HG03442 (cell line): ENCODE results near the gene PTPRN.

ENCODE experiments used
- ATAC-seq: cut with Tn5 transposase; IDR thresholded peaks from one replicate; pipeline ENCODE4 v1.9.1; 2021; ENCODE audit warnings: mild to moderate bottlenecking, moderate library complexity; ENCODE audit not compliant: unreplicated experiment

PTPRN gene

GRCh38 chr2:219247678-219248642, 61.2 kb downstream of the PTPRN start:
- no peak for ATAC-seq

GRCh38 chr2:219246559-219246958, 62.6 kb downstream of the PTPRN start:
- ATAC-seq, result no peak

DNA sequence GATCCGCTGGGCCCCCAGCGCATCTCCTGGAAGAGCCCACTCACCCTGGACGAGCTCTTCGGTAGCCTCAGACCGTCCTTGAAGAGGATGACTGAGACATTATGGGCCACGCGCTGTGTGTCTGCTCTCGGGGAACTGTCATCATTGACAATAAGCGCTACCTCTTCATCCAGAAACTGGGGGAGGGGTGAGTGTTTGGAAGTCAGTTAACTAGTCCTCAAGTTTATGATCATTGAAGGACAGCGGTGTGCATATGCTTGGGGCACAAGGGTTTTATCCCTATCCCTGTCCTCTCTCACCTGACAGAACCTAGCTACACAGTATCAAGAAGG, 63.3 kb downstream of the PTPRN start:
- ATAC-seq, result no peak

GRCh38 chr2:219245148-219245898, 63.9 kb downstream of the PTPRN start, which contains the start of the genes GLB1L and STK16:
Gene GLB1L (minus strand): TSS chr2:219245444. CDS start chr2:219243573, 1,871 bp downstream.
Gene STK16 (plus strand): TSS chr2:219245479. CDS start chr2:219246000, 521 bp downstream.
- ATAC-seq, result peak; percentile 82

DNA sequence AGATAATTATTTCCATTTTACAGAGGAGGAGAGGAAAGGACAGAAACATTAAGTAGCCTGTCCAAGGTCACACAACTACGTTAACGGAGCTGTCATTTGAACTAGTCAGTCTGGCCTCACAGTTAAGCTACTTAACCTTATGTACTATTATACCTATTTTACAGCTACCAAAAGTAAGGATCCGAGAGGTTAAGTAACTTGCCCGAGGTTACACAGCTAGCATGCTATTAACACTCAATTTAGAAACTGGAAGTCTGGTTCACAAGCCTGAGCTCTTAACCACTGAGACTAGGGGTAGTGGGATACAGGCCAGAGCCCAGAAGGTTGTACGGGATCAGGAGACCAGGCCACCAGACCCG, 64.4 kb downstream of the PTPRN start:
- no peak for ATAC-seq

DNA sequence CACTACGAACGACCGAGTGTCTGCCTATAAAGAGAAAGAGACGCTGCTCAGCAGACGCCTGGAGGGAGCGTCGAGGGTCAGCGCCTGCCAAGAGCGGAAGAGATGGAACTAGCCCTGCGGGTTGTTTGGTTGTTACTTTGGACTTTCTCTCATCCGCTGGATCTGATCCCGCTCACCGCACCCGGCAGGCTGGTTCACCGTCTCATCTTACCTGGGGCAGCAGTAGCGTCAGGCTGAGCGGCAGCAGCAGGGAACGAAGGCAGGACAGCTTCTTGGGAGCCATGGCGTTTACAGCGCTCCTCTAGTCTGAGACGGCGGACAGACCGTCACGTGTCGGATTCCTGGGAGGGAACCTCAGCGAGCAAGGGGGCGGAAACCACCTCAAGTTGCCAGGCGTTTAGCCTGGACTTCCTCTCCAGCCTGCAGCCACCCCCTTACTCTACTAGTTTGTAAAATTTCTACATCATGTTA, 65.9 kb downstream of the PTPRN start:
- no peak for ATAC-seq
